ENCODE data around the gene ZNF324.

DNA sequence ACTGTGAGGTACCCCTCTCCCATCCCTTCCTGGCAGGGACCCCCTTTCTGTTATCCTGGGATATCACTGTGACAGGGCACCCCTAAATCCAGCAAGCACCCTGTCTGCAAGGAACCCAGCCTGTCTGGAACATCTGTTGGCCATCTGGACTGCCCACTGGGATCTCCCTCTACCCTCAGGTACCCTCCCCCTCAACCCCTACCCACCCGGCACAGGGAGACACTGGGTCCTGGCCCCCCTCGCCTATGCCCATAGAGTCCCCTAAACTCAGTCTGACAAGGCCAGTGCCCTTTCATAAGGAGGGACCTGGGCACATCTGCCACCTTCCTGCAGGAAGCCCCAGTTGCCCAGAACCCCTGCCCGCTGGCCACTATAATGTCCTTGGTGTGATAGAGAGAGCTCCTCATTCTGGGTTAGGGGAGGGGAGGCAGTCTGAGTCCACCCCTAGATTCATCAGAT lies 47.7 kb downstream of the ZNF324 start:
- no peak for TF ChIP-seq ZFX (IDR thresholded peaks at IDR 0.05)
- TF ChIP-seq, protein P1, sequence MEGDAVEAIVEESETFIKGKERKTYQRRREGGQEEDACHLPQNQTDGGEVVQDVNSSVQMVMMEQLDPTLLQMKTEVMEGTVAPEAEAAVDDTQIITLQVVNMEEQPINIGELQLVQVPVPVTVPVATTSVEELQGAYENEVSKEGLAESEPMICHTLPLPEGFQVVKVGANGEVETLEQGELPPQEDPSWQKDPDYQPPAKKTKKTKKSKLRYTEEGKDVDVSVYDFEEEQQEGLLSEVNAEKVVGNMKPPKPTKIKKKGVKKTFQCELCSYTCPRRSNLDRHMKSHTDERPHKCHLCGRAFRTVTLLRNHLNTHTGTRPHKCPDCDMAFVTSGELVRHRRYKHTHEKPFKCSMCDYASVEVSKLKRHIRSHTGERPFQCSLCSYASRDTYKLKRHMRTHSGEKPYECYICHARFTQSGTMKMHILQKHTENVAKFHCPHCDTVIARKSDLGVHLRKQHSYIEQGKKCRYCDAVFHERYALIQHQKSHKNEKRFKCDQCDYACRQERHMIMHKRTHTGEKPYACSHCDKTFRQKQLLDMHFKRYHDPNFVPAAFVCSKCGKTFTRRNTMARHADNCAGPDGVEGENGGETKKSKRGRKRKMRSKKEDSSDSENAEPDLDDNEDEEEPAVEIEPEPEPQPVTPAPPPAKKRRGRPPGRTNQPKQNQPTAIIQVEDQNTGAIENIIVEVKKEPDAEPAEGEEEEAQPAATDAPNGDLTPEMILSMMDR (conservative IDR thresholded peaks at IDR 0.05): no peak
